Immature natural killer cell (primary cell): ENCODE measurements around the gene CDH4. TPM values are rescaled to one million over a fixed set of nuclear protein-coding genes. Genes with fewer than 3 reads are reported as not detected.

Experiments used
- DNase-seq, 3 donors: peaks; one replicate each; pipeline ENCODE4 v3.0.0; 2022; ENCODE audit warnings: mixed read lengths in 1 of 3
- H3K27ac Mint-ChIP-seq, 6 donors: one replicate each; pipeline ENCODE4 v1.8.0; 2020; ENCODE audit warnings: mixed read lengths in 6 of 6, mild to moderate bottlenecking in 5 of 6, inconsistent platforms in 4 of 6, moderate library complexity in 3 of 6
- H3K27me3 Mint-ChIP-seq, 3 donors: one replicate each; pipeline ENCODE4 v1.8.0; 2020 to 2021; ENCODE audit warnings: low read depth in 3 of 3, mild to moderate bottlenecking in 3 of 3, mixed read lengths in 3 of 3, moderate library complexity in 3 of 3, inconsistent platforms in 1 of 3
- H3K36me3 Mint-ChIP-seq, 3 donors: one replicate each; pipeline ENCODE4 v1.8.0; 2020; ENCODE audit warnings: mixed read lengths in 3 of 3, inconsistent platforms in 2 of 3, mild to moderate bottlenecking in 2 of 3
- H3K4me1 Mint-ChIP-seq, 2 donors: one replicate each; pipeline ENCODE4 v1.8.0; 2020; ENCODE audit warnings: inconsistent platforms in 2 of 2, mild to moderate bottlenecking in 2 of 2, mixed read lengths in 2 of 2, moderate library complexity in 1 of 2
- H3K4me3 Mint-ChIP-seq, 5 donors: one replicate each; pipeline ENCODE4 v1.8.0; 2020; ENCODE audit warnings: mild to moderate bottlenecking in 5 of 5, mixed read lengths in 5 of 5, inconsistent platforms in 3 of 5, moderate library complexity in 3 of 5
- H3K9me3 Mint-ChIP-seq, 6 donors: one replicate each; pipeline ENCODE4 v1.8.0; 2020; ENCODE audit warnings: mild to moderate bottlenecking in 6 of 6, mixed read lengths in 6 of 6, inconsistent platforms in 4 of 6, moderate library complexity in 3 of 6
- polyA plus RNA-seq, 3 donors: library from polyadenylated mRNA; unstranded; fragments of 300-500 nt; fragmentation: Illumina TruSeq; gene quantifications; one replicate each; pipeline ENCODE4 v1.2.3, GENCODE V29; 2021

Gene CDH4
- polyA plus RNA-seq, 3 donors from 2014 or later: not detected

DNA sequence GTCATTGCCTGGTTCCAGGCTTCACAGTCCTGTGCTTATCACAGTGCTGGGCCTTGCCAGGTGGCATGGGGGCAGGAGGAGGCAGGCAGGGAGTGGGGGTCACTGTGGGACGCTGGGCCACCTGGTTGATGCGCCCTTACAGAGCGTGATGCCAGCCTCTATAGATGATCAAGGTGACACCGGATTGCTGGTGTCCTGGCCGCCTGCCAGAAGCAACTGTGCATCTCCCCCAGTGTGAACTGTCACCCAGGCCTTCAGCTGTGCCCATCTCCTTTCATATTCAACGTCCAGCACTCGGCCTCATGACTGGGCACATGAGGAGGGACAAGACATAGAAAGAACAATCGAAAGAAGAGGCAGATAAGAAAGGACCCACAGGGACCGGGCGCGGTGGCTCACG lies 494.7 kb downstream of the CDH4 start:
- H3K4me3 Mint-ChIP-seq: no peak overlapping the region

DNA sequence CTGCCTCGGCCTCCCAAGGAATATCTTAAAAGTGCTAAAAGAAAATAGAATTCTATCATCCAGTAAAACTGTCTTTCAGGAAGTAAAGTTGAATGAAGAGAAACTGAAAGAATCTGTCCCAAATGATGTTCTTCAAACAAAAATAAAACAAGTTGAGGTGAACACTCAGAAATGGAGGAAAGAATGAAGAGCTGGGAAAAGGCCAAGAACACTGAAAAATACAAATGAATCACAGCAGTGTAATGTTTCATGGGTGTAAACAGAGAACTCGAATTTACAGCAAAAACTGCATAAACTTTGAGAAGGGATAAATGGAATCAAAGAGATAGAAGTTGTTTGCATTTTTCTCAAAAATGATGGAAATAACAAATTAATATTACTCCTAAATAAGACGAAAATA lies 496.3 kb downstream of the CDH4 start:
- H3K36me3 Mint-ChIP-seq: no peaks in the 10 kb centered on the region
- H3K9me3 Mint-ChIP-seq: peaks cover 0 to 10% (median 2%) of the 10 kb centered on the region in 6 donors
- no peak for DNase-seq
- no peak overlapping the region for H3K27ac Mint-ChIP-seq
- peaks cover 0 to 3% (median 0%) of the 10 kb centered on the region in 3 donors for H3K27me3 Mint-ChIP-seq
- no peak overlapping the region for H3K4me3 Mint-ChIP-seq
- no peaks in the 10 kb centered on the region for H3K4me1 Mint-ChIP-seq

More for the DNA sequence above, 494.7 kb downstream of the CDH4 start:
- no peak overlapping the region for H3K27ac Mint-ChIP-seq
- H3K27me3 Mint-ChIP-seq: no peaks in the 10 kb centered on the region
- H3K9me3 Mint-ChIP-seq: peaks cover 0 to 10% (median 2%) of the 10 kb centered on the region in 6 donors
- no peak for DNase-seq
- no peaks in the 10 kb centered on the region for H3K36me3 Mint-ChIP-seq
- no peaks in the 10 kb centered on the region for H3K4me1 Mint-ChIP-seq

DNA sequence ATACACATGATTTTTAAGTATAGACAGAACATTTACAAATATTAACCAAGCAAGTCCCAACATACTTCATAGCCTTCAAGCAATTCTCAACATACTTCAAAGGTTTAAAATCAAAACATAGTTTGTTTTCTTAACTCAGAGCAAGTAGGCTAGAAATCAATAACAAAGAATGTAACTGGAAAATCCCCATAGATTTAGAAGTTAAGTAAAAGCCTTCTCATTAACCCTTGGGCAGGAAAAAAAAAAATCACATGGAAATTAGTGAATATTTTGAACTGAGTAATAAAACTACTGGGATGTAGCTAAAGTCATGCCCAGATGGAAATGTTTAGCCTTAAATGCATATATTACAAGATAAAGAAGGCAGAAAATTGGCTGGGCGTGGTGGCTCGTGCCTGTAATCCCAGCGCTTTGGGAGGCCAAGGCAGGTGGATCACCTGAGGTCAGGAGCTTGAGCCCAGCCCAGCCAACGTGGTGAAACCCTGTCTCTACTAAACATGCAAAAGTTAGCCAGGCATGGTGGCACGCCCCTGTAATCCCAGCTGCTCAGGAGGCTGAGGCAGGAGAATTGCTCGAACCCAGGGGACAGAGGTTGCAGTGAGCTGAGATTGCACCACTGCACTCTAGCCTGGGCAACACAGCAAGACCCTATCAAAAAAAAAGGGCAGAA lies 497.5 kb downstream of the CDH4 start:
- Mint-ChIP-seq H3K36me3 (no peaks in the 10 kb centered on the region), H3K4me1 (no peaks in the 10 kb centered on the region), H3K4me3 (no peak overlapping the region), H3K27me3 (peaks cover 0 to 3% (median 0%) of the 10 kb centered on the region in 3 donors), H3K9me3 (peaks cover 0 to 10% (median 2%) of the 10 kb centered on the region in 6 donors), H3K27ac (no peak overlapping the region)
- no peak for DNase-seq

- no peaks in the 10 kb centered on the region for H3K36me3 Mint-ChIP-seq
- H3K4me3 Mint-ChIP-seq: no peak overlapping the region
- peaks cover 0 to 3% (median 0%) of the 10 kb centered on the region in 3 donors for H3K27me3 Mint-ChIP-seq
- H3K4me1 Mint-ChIP-seq: no peaks in the 10 kb centered on the region
- H3K9me3 Mint-ChIP-seq: peaks cover 0 to 10% (median 2%) of the 10 kb centered on the region in 6 donors
- H3K27ac Mint-ChIP-seq: no peak overlapping the region
- no peak for DNase-seq
Observed at GRCh38 chr20:61750093-61750492, 498.0 kb downstream of the CDH4 start.

GRCh38 chr20:61752576-61752975 lies 500.5 kb downstream of the CDH4 start:
- Mint-ChIP-seq H3K36me3 (no peaks in the 10 kb centered on the region), H3K9me3 (peaks cover 0 to 10% (median 2%) of the 10 kb centered on the region in 6 donors), H3K4me1 (no peaks in the 10 kb centered on the region), H3K4me3 (no peak overlapping the region), H3K27ac (no peak overlapping the region), H3K27me3 (peaks cover 0 to 3% (median 0%) of the 10 kb centered on the region in 3 donors)
- DNase-seq: no peak

DNA sequence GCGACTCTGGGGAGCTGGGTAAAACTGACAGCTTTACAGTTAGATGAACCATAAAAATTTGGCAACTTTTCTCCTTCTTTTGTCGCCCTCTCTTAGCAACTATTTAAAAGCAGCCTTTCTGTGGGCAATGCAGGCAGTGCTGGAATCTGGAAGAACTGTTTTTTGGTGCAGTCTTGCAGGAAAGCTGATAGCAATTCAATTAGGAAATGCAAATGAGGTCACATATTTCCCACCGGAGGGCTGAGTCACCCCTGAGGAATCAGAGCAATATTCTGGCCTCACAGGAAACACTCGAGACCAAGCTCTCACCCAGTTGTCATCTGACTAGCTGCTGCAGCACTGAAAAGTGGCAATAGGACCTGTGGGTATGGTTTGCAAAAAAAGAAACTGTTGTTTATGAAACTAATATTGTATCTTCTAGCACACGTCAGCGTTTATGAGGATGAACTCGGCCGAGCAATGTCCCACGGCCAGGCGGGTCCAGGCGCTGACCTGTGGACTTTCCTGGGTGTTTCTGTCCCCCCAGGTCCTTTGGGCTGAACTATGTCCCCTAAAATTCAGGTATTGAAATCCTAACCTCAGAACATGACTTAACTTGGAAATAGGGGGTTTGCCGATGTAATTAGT lies 501.4 kb downstream of the CDH4 start:
- Mint-ChIP-seq H3K36me3 (no peaks in the 10 kb centered on the region), H3K27me3 (peaks cover 0 to 3% (median 0%) of the 10 kb centered on the region in 3 donors), H3K9me3 (peaks cover 0 to 10% (median 2%) of the 10 kb centered on the region in 6 donors), H3K27ac (no peak overlapping the region), H3K4me3 (peak overlapping the region in 1 of 5 donors; percentile 23), H3K4me1 (no peaks in the 10 kb centered on the region)
- DNase-seq: no peak

GRCh38 chr20:61753987-61754956 lies 502.2 kb downstream of the CDH4 start:
- H3K27ac Mint-ChIP-seq: no peak overlapping the region
- no peaks in the 10 kb centered on the region for H3K4me1 Mint-ChIP-seq
- no peak overlapping the region for H3K4me3 Mint-ChIP-seq
- peaks cover 0 to 10% (median 2%) of the 10 kb centered on the region in 6 donors for H3K9me3 Mint-ChIP-seq
- no peaks in the 10 kb centered on the region for H3K36me3 Mint-ChIP-seq
- no peak for DNase-seq
- H3K27me3 Mint-ChIP-seq: peaks cover 0 to 3% (median 2%) of the 10 kb centered on the region in 3 donors

DNA sequence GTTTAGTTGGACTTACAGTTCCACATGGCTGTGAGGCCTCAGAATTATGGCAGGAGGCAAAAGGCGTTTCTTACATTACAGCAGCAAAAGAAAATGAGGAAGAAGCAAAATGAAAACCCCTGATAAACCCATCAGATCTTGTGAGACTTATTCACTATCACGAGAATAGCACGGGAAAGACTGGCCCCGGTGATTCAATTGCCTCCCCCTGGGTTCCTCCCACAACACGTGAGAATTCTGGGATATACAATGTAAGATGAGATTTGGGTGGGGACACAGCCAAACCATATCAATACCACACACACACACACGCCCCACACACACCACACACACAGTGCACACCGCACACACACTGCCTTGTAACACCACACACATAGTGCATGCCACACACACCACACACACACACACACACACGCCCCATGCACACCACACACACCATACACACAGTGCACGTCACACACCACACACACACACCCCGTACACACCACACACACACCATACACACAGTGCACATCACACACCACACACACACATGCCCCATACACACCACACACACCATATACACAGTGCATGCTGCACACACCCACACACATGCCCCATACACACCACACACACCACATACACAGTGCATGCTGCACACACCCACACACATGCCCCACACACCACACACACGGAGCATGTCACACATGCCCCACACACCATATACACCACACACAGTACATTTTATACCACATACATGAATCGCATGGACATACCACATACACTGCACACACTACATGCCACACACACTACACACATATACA lies 503.1 kb downstream of the CDH4 start:
- Mint-ChIP-seq H3K36me3 (no peaks in the 10 kb centered on the region), H3K4me1 (no peaks in the 10 kb centered on the region), H3K9me3 (peaks cover 0 to 5% (median under 1%) of the 10 kb centered on the region in 6 donors), H3K27me3 (peaks cover 0 to 3% (median 2%) of the 10 kb centered on the region in 3 donors), H3K27ac (no peak overlapping the region), H3K4me3 (no peak overlapping the region)
- no peak for DNase-seq

GRCh38 chr20:61755971-61756845 lies 504.1 kb downstream of the CDH4 start:
- Mint-ChIP-seq H3K9me3 (peaks cover 0 to 2% (median 0%) of the 10 kb centered on the region in 6 donors), H3K27ac (no peak overlapping the region), H3K4me3 (no peak overlapping the region), H3K36me3 (no peaks in the 10 kb centered on the region), H3K27me3 (peaks cover 0 to 5% (median 3%) of the 10 kb centered on the region in 3 donors), H3K4me1 (no peaks in the 10 kb centered on the region)
- DNase-seq: no peak

DNA sequence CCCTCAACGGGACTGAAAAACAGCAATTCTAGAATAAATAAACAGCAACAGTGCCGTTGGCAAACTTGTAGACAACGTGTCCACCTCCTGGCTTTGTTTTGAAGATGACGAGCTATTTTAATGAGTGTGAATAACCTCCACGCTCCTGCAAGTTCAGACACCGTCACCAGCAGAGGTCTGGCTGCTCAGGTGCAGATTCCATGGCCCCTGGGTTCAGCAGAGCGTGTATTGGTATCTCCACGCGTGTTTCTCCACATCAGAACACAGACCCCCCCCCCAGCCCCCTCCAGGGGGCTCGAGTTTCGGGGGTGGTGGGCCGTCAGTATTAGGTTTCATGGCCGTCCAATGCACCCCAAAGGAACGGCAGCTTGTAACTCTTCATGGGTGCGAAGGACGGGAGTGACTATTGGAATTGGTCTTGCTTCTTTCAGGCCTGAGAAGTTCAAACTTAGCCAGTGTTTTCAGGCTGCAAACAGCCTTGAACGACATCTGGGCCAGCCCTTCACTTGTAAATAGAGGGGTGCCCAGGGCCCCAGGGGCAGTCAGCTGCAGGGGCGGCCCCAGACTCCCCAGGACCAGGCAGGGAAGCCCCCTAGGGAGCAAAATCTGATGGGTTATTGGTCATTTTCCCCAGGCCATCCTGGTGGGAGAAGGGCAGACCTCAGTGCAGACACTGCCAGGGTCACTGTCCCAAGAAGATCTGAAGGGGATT lies 505.1 kb downstream of the CDH4 start:
- H3K27me3 Mint-ChIP-seq: peaks cover 0 to 5% (median 3%) of the 10 kb centered on the region in 3 donors
- H3K4me1 Mint-ChIP-seq: no peaks in the 10 kb centered on the region
- no peak for DNase-seq
- H3K36me3 Mint-ChIP-seq: no peaks in the 10 kb centered on the region
- H3K4me3 Mint-ChIP-seq: no peak overlapping the region
- H3K9me3 Mint-ChIP-seq: peaks cover 0 to 2% (median 0%) of the 10 kb centered on the region in 6 donors
- no peak overlapping the region for H3K27ac Mint-ChIP-seq

DNA sequence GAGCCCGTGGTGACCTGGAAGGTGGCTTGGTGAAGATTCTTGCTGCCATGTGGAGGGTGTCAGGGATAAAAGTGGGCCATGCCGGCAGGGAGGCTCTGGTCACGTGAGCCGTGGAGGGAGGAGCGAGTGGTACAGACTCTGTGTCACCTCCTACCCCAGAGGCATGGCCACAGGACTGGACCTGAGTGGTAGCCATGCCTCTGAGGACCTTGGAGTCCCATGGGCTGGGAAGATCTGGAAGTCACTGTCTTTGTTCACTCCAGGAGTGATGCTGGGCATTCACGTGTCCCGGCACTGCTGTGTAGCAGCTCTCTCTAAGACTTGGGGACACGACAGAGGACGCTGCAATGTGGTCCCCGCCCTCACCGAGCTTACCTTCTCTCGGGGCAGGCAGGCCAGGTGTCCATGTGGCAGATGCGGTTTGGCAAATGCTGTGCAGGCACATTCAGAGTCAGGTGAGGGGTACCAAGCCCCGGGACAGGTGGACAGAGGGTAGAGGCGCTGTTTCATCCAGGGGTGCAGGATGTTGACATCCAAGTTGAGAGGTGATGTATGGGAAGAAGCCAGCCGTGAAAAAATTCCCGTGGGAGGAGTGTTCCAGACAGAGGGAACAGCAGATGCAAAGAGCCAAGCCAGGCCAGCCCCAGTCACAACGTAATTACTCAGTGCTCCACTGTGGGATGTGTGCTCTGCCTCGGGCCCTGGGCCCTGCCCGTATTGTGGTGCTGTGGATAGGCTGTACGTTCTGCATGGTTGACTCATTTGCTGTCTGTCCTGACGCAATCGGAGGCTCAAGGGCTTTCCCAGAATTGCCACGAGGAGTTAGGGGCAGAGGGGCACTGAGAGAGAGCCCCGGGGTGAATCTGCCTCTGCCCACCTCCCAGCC lies 505.9 kb downstream of the CDH4 start:
- Mint-ChIP-seq H3K4me1 (no peaks in the 10 kb centered on the region), H3K27ac (no peak overlapping the region), H3K27me3 (peaks cover 0 to 5% (median 0%) of the 10 kb centered on the region in 3 donors), H3K9me3 (peaks cover 0 to 2% (median 0%) of the 10 kb centered on the region in 6 donors), H3K4me3 (no peak overlapping the region), H3K36me3 (no peaks in the 10 kb centered on the region)
- no peak for DNase-seq
